DMS 273 treated with DMSO at 0.1 percent for 48 hours (cell line): ENCODE results near the gene FAM229A.

ENCODE experiments used
- DNase-seq: peaks from one replicate; lab custom pipeline; 2025; lab: John Stamatoyannopoulos, UW

FAM229A gene

GRCh38 chr1:32330558-32331151 lies 31.6 kb downstream of the FAM229A start:
- DNase-seq: no peak

- no peak for DNase-seq
Measured at GRCh38 chr1:32329931-32330466, 32.3 kb downstream of the FAM229A start.

- DNase-seq: no peak
Measured at GRCh38 chr1:32327204-32327603, 35.1 kb downstream of the FAM229A start.

GRCh38 chr1:32321712-32322291 lies 40.5 kb downstream of the FAM229A start:
- DNase-seq: no peak

- no peak for DNase-seq
Measured at GRCh38 chr1:32318127-32318869, 44.0 kb downstream of the FAM229A start.

GRCh38 chr1:32316903-32317277 lies 45.4 kb downstream of the FAM229A start:
- no peak for DNase-seq

GRCh38 chr1:32311709-32312393 lies 50.4 kb downstream of the FAM229A start:
- DNase-seq: no peak
